Panc1 (cell line): ENCODE measurements around the gene NTN3. TPM values are rescaled to one million over a fixed set of nuclear protein-coding genes. Genes with fewer than 3 reads are reported as not detected.

Source experiments
- ATAC-seq: fragments of 200-7000 bp; cut with Tn5 transposase; 2 replicates; pipeline ENCODE4 v1.9.1; 2020; ENCODE audit warnings: mild to moderate bottlenecking, moderate library complexity
- BruUV-seq: library from RNA; stranded (reverse); fragments of 400-500 nt; replicated peaks from 2 replicates; lab custom pipeline; 2021; lab: Mats Ljungman, UMichigan
- CTCF ChIA-PET: fragments of 300-600 bp; sonication (Branson Sonifier 250); formaldehyde crosslinking; loops from one replicate; lab custom pipeline; 2022; ENCODE audit warnings: antibody characterized with exemption; lab: Charles Lee
- POLR2A ChIA-PET: fragments of 300-600 bp; sonication (Branson Sonifier 250); formaldehyde crosslinking; loops from one replicate; lab custom pipeline; 2022; ENCODE audit warnings: antibody characterized with exemption; lab: Charles Lee
- DNase-seq: peaks from one replicate; pipeline ENCODE4 v3.0.0-alpha.2; 2010; ENCODE audit warnings: low read depth, low spot score
- H3K27ac ChIP-seq: 2 replicates; pipeline ENCODE4 v1.5.1; 2011; ENCODE audit warnings: mild to moderate bottlenecking, low read length, inconsistent platforms
- H3K27me3 ChIP-seq: fragments of 200-500 bp; sonication (Bioruptor generic); 2 replicates; pipeline ENCODE4 v1.6.0; 2014; ENCODE audit warnings: low read length, inconsistent platforms; ENCODE audit not compliant: control insufficient read depth, insufficient read depth
- H3K36me3 ChIP-seq: fragments of 200-500 bp; sonication (Bioruptor generic); 2 replicates; pipeline ENCODE4 v1.5.1; 2014; ENCODE audit warnings: inconsistent platforms, mild to moderate bottlenecking, low read length, moderate library complexity; ENCODE audit not compliant: control insufficient read depth, insufficient read depth
- H3K4me1 ChIP-seq: 2 replicates; pipeline ENCODE4 v1.5.1; 2011; ENCODE audit warnings: inconsistent platforms, mild to moderate bottlenecking, low read length, moderate library complexity; ENCODE audit not compliant: control insufficient read depth, insufficient read depth
- H3K4me3 ChIP-seq, 2 experiments: 2 replicates each; pipeline ENCODE4 v1.5.1; 2011 to 2012; ENCODE audit warnings: low read depth in 2 of 2, low read length in 2 of 2, mild to moderate bottlenecking in 2 of 2, inconsistent platforms in 1 of 2, moderate library complexity in 1 of 2
- H3K9me3 ChIP-seq: fragments of 200-500 bp; sonication (Bioruptor generic); 2 replicates; pipeline ENCODE4 v1.5.1; 2014; ENCODE audit warnings: low read depth, mild to moderate bottlenecking, inconsistent platforms, low read length, moderate library complexity; ENCODE audit not compliant: control insufficient read depth, insufficient read depth
- POLR2AphosphoS5 ChIP-seq: IDR thresholded peaks from 2 replicates; pipeline ENCODE4 v1.6.1; 2012; ENCODE audit warnings: mild to moderate bottlenecking, low read depth, low read length, moderate library complexity
- SIN3A ChIP-seq: IDR thresholded peaks from 2 replicates; pipeline ENCODE4 v1.6.1; 2012; ENCODE audit warnings: low read depth, mild to moderate bottlenecking, low read length, moderate library complexity, borderline replicate concordance; ENCODE audit not compliant: insufficient read depth
- TCF7L2 ChIP-seq: IDR thresholded peaks from 2 replicates; pipeline ENCODE4 v1.6.1; 2011; ENCODE audit warnings: mild to moderate bottlenecking, low read depth, low read length, inconsistent platforms
- in situ Hi-C: cut with HindIII; loops from 2 replicates; pipeline ENCODE4 v1.10.0; 2016; ENCODE audit warnings: low sequenced_read_pairs, low pct_unique_long_range_greater_than_20kb
- intact Hi-C: fragments of 100-400 bp; cut with micrococcal nuclease; formaldehyde crosslinking; loops from one replicate; pipeline ENCODE4 v1.10.0; 2022; ENCODE audit not compliant: unreplicated experiment
- total RNA-seq: library from RNA; stranded (reverse); gene quantifications from one replicate; pipeline ENCODE4 v1.2.1, GENCODE V29; 2021; ENCODE audit not compliant: unreplicated experiment
- TF ChIP-seq, protein P1 (sequence below): fragments of 450-650 bp; IDR thresholded peaks from 2 replicates; pipeline ENCODE4 v1.5.1; 2017; ENCODE audit warnings: mild to moderate bottlenecking
- TF ChIP-seq, protein P2 (sequence below), 2 experiments: IDR thresholded peaks; 2 replicates each; pipeline ENCODE4 v1.6.1; 2011 to 2012; ENCODE audit warnings: low read depth in 2 of 2, control low read depth in 1 of 2, low read length in 1 of 2, mild to moderate bottlenecking in 1 of 2, moderate library complexity in 1 of 2; ENCODE audit not compliant: insufficient read depth in 1 of 2

NTN3 gene
- total RNA-seq, 1 experiment from 2014 or later = 3.2 TPM

GRCh38 chr16:2499454-2499853 is 28.4 kb downstream of the NTN3 start:
- Histone ChIP-seq H3K9me3 (no peaks in the 10 kb centered on the region), H3K4me3 (no peak overlapping the region), H3K27ac (no peak overlapping the region), H3K27me3 (no peaks in the 10 kb centered on the region), H3K36me3 (no peaks in the 10 kb centered on the region; the same call in 1 of the 2 replicates), H3K4me1 (peaks cover 23% of the 10 kb centered on the region)
- ChIA-PET POLR2A (no interaction called here), CTCF (no interaction called here)
- DNase-seq (no peak), ATAC-seq (no peak)
- in situ Hi-C loops (no loop called here), intact Hi-C loops (no loop called here)
- no TSS peak for BruUV-seq
- TF ChIP-seq, protein P1, sequence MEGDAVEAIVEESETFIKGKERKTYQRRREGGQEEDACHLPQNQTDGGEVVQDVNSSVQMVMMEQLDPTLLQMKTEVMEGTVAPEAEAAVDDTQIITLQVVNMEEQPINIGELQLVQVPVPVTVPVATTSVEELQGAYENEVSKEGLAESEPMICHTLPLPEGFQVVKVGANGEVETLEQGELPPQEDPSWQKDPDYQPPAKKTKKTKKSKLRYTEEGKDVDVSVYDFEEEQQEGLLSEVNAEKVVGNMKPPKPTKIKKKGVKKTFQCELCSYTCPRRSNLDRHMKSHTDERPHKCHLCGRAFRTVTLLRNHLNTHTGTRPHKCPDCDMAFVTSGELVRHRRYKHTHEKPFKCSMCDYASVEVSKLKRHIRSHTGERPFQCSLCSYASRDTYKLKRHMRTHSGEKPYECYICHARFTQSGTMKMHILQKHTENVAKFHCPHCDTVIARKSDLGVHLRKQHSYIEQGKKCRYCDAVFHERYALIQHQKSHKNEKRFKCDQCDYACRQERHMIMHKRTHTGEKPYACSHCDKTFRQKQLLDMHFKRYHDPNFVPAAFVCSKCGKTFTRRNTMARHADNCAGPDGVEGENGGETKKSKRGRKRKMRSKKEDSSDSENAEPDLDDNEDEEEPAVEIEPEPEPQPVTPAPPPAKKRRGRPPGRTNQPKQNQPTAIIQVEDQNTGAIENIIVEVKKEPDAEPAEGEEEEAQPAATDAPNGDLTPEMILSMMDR = no peak
- TF ChIP-seq, protein P2, sequence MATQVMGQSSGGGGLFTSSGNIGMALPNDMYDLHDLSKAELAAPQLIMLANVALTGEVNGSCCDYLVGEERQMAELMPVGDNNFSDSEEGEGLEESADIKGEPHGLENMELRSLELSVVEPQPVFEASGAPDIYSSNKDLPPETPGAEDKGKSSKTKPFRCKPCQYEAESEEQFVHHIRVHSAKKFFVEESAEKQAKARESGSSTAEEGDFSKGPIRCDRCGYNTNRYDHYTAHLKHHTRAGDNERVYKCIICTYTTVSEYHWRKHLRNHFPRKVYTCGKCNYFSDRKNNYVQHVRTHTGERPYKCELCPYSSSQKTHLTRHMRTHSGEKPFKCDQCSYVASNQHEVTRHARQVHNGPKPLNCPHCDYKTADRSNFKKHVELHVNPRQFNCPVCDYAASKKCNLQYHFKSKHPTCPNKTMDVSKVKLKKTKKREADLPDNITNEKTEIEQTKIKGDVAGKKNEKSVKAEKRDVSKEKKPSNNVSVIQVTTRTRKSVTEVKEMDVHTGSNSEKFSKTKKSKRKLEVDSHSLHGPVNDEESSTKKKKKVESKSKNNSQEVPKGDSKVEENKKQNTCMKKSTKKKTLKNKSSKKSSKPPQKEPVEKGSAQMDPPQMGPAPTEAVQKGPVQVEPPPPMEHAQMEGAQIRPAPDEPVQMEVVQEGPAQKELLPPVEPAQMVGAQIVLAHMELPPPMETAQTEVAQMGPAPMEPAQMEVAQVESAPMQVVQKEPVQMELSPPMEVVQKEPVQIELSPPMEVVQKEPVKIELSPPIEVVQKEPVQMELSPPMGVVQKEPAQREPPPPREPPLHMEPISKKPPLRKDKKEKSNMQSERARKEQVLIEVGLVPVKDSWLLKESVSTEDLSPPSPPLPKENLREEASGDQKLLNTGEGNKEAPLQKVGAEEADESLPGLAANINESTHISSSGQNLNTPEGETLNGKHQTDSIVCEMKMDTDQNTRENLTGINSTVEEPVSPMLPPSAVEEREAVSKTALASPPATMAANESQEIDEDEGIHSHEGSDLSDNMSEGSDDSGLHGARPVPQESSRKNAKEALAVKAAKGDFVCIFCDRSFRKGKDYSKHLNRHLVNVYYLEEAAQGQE (IDR thresholded peaks at IDR 0.05; ENCODE audit: insufficient read depth in 1 of 2, low read depth in 2 of 2, low read length in 1 of 2) = no peak
- TF ChIP-seq SIN3A (no peak), TCF7L2 (no peak), POLR2AphosphoS5 (no peak)

- no TSS peak for BruUV-seq
- ChIA-PET POLR2A (no interaction called here), CTCF (interaction anchor here (1.9 kb wide), 1 partner anchor 29 kb away, joined by 6 read pairs; the partner anchor contains the start of gene NTN3)
- Histone ChIP-seq H3K27me3 (no peaks in the 10 kb centered on the region), H3K4me3 (no peak overlapping the region), H3K9me3 (no peaks in the 10 kb centered on the region), H3K27ac (no peak overlapping the region), H3K36me3 (no peaks in the 10 kb centered on the region; the same call in 1 of the 2 replicates), H3K4me1 (peaks cover 23% of the 10 kb centered on the region)
- DNase-seq (no peak), ATAC-seq (no peak)
- intact Hi-C loops = no loop called here
- in situ Hi-C loops = no loop called here
- TF ChIP-seq, protein P2 (IDR thresholded peaks at IDR 0.05; ENCODE audit: insufficient read depth in 1 of 2, low read depth in 2 of 2, low read length in 1 of 2) = no peak
- TF ChIP-seq POLR2AphosphoS5 (no peak), SIN3A (no peak), TCF7L2 (no peak)
- TF ChIP-seq, protein P1 = no peak
Observed at GRCh38 chr16:2499890-2500429, 28.9 kb downstream of the NTN3 start.
